NOMO-1 treated with DMSO at 0.1 percent for 48 hours (cell line): ENCODE measurements around the gene FBXO8.

Experiments
- DNase-seq: peaks from one replicate; lab custom pipeline; 2025; ENCODE audit not compliant: unreplicated experiment; lab: John Stamatoyannopoulos, UW

Gene FBXO8

GRCh38 chr4:174248407-174248806 is 35.1 kb downstream of the FBXO8 start:
- no peak for DNase-seq

- no peak for DNase-seq
Measured at GRCh38 chr4:174245714-174246113, 37.8 kb downstream of the FBXO8 start.

GRCh38 chr4:174244441-174244840 is 39.0 kb downstream of the FBXO8 start:
- DNase-seq: no peak

GRCh38 chr4:174241162-174241561 is 42.3 kb downstream of the FBXO8 start:
- no peak for DNase-seq

GRCh38 chr4:174236359-174236758 is 47.1 kb downstream of the FBXO8 start:
- no peak for DNase-seq

- DNase-seq: no peak
Measured at GRCh38 chr4:174230680-174231079, 52.8 kb downstream of the FBXO8 start.

GRCh38 chr4:174230148-174230547 is 53.3 kb downstream of the FBXO8 start:
- no peak for DNase-seq

GRCh38 chr4:174228988-174229387 is 54.5 kb downstream of the FBXO8 start:
- no peak for DNase-seq

- no peak for DNase-seq
Measured at GRCh38 chr4:174225349-174226049, 58.0 kb downstream of the FBXO8 start.

GRCh38 chr4:174224550-174224949 is 58.9 kb downstream of the FBXO8 start:
- no peak for DNase-seq

- DNase-seq: peak; percentile 25
Measured at GRCh38 chr4:174222266-174222872, 61.1 kb downstream of the FBXO8 start.

- DNase-seq: no peak
Measured at GRCh38 chr4:174218127-174218790, 65.2 kb downstream of the FBXO8 start.

GRCh38 chr4:174217273-174218126 is 66.0 kb downstream of the FBXO8 start:
- no peak for DNase-seq

- DNase-seq: no peak
Measured at GRCh38 chr4:174216799-174217272, 66.6 kb downstream of the FBXO8 start.

GRCh38 chr4:174215961-174216680 is 67.3 kb downstream of the FBXO8 start:
- DNase-seq: no peak

- DNase-seq: no peak
Measured at GRCh38 chr4:174215057-174215456, 68.4 kb downstream of the FBXO8 start.

- DNase-seq: no peak
Measured at GRCh38 chr4:174214101-174214878, 69.2 kb downstream of the FBXO8 start.

GRCh38 chr4:174213731-174214100 is 69.8 kb downstream of the FBXO8 start:
- DNase-seq: no peak

- DNase-seq: no peak
Measured at GRCh38 chr4:174212061-174212460, 71.4 kb downstream of the FBXO8 start.

GRCh38 chr4:174211622-174212044 is 71.8 kb downstream of the FBXO8 start:
- DNase-seq: no peak
